ENCODE measurements around the gene CATSPER1. TPM values are rescaled to one million over a fixed set of nuclear protein-coding genes. Genes with fewer than 3 reads are reported as not detected.

The CATSPER1 gene
- total RNA-seq, 4 donors from 2014 or later, result 0.87 TPM; not detected in 3

GRCh38 chr11:66002648-66003225 is 23.5 kb downstream of the CATSPER1 start:
- H3K4me1 ChIP-seq, result peaks cover 0 to 29% (median 16%) of the 10 kb centered on the region in 4 donors
- H3K27me3 ChIP-seq, result no peaks in the 10 kb centered on the region
- peak overlapping the region; percentile 68 to 83 (median 75) for H3K4me3 ChIP-seq
- H3K9me3 ChIP-seq, result no peaks in the 10 kb centered on the region
- peaks cover 0 to 47% (median 13%) of the 10 kb centered on the region in 3 donors for H3K36me3 ChIP-seq
- peak in 1 of 2 donors; percentile 16 for DNase-seq (ENCODE audit: low spot score in 2 of 2)
- peak overlapping the region; percentile 89 to 96 (median 90) for H3K27ac ChIP-seq
- TF ChIP-seq POLR2A (IDR thresholded peaks at IDR 0.05) (no peak), EP300 (IDR thresholded peaks at IDR 0.05) (no peak), CTCF (IDR thresholded peaks at IDR 0.05) (peak in 1 of 5 experiments; percentile 11)
- WGBS, 2 donors, result 0% methylated on average over 8 to 17 of the region's 40 CpGs

GRCh38 chr11:66001942-66002647 is 24.2 kb downstream of the CATSPER1 start, which contains the start of the genes BANF1 and EIF1AD:
Gene BANF1 (plus strand): TSS chr11:66002503. CDS start chr11:66003251, 748 bp downstream.
Gene EIF1AD (minus strand): TSS chr11:66002157. CDS start chr11:66000389, 1,768 bp downstream.
- Histone ChIP-seq H3K27ac (peak within 1 kb of the TSS; percentile 89 to 96 (median 90)), H3K27me3 (no peaks in the 10 kb centered on the region), H3K4me3 (peak within 1 kb of the TSS; percentile 68 to 83 (median 75)), H3K4me1 (peaks cover 0 to 29% (median 16%) of the 10 kb centered on the region in 4 donors), H3K9me3 (no peaks in the 10 kb centered on the region), H3K36me3 (peaks cover 0 to 53% (median 13%) of the 10 kb centered on the region in 3 donors)
- peak; percentile 77 to 92 for DNase-seq (ENCODE audit: low spot score in 2 of 2)
- TF ChIP-seq EP300 (IDR thresholded peaks at IDR 0.05) (peak in 1 of 2 donors; percentile 98), POLR2A (IDR thresholded peaks at IDR 0.05) (peak; percentile 16 to 48), CTCF (IDR thresholded peaks at IDR 0.05) (peak in 2 of 5 experiments; percentile 42 to 44)
- WGBS, 2 donors, result 0% methylated on average over 47 to 55 of the region's 55 CpGs

GRCh38 chr11:65997286-65997685 is 29.0 kb downstream of the CATSPER1 start:
- Histone ChIP-seq H3K9me3 (no peaks in the 10 kb centered on the region), H3K27ac (no peak overlapping the region), H3K27me3 (no peaks in the 10 kb centered on the region), H3K4me3 (no peak overlapping the region), H3K36me3 (peaks cover 0 to 45% (median 13%) of the 10 kb centered on the region in 3 donors), H3K4me1 (peaks cover 0 to 16% (median 7%) of the 10 kb centered on the region in 4 donors)
- WGBS, 2 donors, result 79 to 98% methylated on average over 2 of the region's 2 CpGs
- no peak for DNase-seq (ENCODE audit: low spot score in 2 of 2)
- TF ChIP-seq POLR2A (IDR thresholded peaks at IDR 0.05), result no peak
- TF ChIP-seq EP300 (IDR thresholded peaks at IDR 0.05), result no peak
- TF ChIP-seq CTCF (IDR thresholded peaks at IDR 0.05), result no peak

- Histone ChIP-seq H3K36me3 (peaks cover 0 to 11% (median 0%) of the 10 kb centered on the region in 3 donors), H3K9me3 (no peaks in the 10 kb centered on the region), H3K4me1 (no peaks in the 10 kb centered on the region), H3K4me3 (no peak overlapping the region), H3K27me3 (no peaks in the 10 kb centered on the region), H3K27ac (no peak overlapping the region)
- WGBS, 2 donors, result 80 to 81% methylated on average over 5 of the region's 5 CpGs
- no peak for DNase-seq (ENCODE audit: low spot score in 2 of 2)
- TF ChIP-seq POLR2A (IDR thresholded peaks at IDR 0.05) (no peak), EP300 (IDR thresholded peaks at IDR 0.05) (no peak), CTCF (IDR thresholded peaks at IDR 0.05) (no peak)
These were observed 34.2 kb downstream of the CATSPER1 start for GRCh38 chr11:65992056-65992455.
